GM12872 (cell line): ENCODE results near the gene TMEM42.

Experiments
- TF ChIP-seq, protein P1 (sequence below): IDR thresholded peaks from 3 replicates; pipeline ENCODE4 v1.5.1; 2011; ENCODE audit warnings: low read depth, mild to moderate bottlenecking, low read length, moderate library complexity; ENCODE audit not compliant: insufficient read depth

Gene TMEM42

DNA sequence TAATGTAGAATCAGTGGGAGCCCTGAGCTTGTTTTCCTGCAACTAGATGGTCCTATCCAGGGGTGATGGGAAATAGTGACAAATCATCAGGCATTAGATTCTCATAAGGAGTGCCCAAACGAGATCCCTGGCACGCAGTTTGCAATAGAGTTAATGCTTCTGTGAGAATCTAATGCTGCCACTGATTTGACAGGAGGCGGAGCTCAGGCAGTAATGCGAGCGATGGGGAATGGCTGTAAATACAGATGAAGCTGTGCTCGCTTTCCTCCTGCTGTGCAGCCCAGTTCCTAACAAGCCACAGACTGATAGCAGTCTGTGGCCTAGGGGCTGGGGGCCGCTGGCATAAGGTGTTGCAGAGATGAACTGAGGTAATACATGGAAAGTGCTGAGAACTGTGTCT is 28.3 kb upstream of the TMEM42 start:
- TF ChIP-seq, protein P1, sequence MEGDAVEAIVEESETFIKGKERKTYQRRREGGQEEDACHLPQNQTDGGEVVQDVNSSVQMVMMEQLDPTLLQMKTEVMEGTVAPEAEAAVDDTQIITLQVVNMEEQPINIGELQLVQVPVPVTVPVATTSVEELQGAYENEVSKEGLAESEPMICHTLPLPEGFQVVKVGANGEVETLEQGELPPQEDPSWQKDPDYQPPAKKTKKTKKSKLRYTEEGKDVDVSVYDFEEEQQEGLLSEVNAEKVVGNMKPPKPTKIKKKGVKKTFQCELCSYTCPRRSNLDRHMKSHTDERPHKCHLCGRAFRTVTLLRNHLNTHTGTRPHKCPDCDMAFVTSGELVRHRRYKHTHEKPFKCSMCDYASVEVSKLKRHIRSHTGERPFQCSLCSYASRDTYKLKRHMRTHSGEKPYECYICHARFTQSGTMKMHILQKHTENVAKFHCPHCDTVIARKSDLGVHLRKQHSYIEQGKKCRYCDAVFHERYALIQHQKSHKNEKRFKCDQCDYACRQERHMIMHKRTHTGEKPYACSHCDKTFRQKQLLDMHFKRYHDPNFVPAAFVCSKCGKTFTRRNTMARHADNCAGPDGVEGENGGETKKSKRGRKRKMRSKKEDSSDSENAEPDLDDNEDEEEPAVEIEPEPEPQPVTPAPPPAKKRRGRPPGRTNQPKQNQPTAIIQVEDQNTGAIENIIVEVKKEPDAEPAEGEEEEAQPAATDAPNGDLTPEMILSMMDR: no peak

DNA sequence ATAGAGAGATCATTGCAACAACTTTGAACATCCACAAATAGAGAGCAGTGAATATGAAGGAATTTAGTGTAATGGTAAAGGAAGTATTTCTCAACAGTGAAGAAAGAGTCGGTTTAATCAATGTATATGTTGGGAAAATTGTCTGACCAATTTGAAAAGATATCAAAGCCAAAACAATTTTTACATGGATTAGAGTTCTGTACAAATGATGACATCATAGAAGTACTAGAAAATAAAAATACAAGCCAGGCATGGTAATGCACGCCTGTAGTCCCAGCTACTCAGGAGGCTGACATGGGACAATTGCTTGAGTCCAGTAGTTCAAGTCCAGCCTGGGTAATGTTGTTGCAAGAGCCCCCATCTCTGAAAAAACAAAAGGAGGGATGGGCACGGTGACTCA is 26.0 kb upstream of the TMEM42 start:
- TF ChIP-seq, protein P1: no peak

DNA sequence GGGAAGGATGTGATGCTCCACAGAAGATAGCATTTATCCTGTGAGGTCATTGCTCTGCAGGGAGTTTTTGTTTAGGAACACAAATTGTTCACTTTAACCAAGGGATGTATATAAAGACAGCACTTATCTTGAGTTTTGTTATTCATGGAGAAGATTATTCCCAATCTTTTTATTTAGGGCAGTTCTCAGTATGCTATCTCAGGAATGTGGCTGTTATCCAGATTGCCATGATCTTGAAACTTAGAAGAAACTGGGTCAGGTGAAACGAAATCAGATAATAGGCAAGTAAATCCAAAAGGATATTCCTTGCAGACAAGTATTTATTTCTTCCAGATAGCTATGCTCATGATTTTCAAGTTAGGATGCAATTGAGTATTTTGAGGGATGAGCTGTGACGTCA is 19.3 kb upstream of the TMEM42 start:
- TF ChIP-seq, protein P1: no peak

DNA sequence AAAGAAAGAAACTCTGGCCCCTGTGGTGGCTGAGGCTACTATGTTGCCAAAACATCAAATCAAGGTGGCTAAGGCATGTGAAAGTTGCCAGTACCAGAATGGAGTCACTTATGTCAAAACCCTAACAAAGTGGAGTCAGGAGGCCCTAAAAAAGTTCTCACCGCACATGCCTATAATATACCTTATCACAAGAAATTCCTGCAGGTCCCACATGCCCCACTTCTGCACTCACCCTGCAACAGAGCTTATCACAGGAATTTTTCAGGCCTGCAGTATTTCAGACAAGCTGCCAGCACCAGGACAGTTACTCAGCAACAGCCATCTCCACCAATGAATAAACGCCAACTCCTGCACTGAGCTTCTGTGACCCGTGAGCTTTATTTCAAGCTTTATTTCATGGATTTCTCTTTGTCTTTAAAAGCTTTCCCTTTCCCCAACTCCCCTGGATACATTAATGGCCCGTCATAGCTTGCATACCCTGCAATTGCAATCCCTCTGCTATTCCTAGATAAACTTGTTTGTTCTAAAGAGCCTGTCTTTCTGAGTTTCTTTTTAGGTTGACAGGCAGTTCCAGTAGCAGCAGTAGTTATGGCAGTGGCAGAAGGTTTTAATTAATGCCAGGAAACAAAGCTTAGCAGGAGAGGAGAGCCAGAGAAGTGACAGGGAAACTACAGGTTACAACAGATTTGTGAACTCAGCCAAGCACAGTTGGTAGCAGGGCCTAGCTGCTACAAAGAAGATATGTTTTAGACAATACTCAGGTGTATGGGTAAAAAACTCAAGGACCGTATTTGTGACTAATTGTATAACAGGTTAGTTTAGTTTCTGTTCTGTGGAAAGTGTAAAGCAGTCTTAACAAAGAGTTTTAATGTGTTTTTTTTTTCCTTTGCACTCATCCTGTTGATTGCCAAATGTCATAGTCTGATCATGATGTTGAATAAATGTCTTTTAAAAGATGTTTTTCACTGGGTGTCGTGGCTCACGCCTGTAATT is 15.9 kb upstream of the TMEM42 start:
- TF ChIP-seq, protein P1: no peak

DNA sequence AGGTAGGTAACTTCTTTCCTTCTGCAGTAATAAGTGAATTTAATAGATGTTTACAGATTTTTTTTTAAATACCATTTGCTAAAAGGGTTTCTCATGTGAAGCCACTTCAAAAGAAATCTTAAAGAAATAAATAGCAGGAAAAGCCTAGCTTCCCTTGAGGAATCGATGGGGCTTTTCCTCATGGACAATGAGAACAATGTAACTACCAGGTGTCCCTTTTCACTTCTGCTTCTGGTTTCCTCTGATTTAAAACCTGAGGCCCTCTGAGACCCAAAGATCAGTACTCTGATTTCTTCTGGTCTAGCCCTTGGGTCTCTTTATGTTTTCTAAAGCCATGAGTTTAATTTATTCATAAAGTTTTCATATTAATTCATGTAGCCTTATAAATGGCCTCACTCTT is 13.1 kb upstream of the TMEM42 start:
- TF ChIP-seq, protein P1: no peak

DNA sequence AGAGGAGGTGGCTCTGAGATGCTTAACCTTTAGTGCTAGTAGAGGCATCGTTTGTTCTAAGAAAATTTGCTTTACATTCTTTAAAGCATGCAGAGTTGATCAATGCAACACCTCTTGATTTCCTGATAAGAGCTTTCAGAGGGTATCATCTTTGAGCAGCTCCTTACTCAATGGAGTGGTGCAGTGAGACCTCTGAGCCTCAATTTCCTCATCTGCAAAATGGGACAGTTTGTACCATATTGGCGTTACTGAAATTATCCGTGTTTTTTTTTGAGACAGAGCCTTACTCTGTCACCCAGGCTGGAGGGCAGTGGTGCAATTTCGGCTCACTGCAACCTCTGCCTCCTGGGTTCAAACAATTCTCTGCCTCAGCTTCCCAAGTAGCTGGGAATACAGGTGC is 1.6 kb upstream of the TMEM42 start:
- TF ChIP-seq, protein P1: no peak

DNA sequence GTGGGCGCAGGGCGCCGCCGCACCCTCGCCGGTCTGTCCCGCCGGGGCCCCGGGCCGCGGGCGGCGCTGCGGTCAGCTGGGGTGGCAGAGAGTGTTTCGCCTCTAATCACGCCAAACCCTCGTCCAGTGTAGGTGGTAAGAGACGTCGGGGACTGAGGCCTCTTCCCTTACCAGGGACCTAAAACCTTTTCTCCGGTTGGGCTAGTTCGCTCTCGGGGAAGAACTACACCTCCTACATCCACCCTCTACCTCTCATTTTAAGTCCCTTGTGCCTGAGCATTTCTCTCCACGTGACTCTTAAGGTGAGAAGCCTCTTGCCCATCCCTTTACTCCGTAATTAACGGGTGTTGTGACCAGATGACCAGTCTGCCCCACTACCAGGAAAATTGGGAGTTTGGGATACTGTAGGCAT is 520 bp downstream of the TMEM42 start:
- TF ChIP-seq, protein P1: 0 out of 3 replicates have a peak, but pooled peaks have one; percentile 3
